ENCODE data around the gene ZFHX2.

DNA sequence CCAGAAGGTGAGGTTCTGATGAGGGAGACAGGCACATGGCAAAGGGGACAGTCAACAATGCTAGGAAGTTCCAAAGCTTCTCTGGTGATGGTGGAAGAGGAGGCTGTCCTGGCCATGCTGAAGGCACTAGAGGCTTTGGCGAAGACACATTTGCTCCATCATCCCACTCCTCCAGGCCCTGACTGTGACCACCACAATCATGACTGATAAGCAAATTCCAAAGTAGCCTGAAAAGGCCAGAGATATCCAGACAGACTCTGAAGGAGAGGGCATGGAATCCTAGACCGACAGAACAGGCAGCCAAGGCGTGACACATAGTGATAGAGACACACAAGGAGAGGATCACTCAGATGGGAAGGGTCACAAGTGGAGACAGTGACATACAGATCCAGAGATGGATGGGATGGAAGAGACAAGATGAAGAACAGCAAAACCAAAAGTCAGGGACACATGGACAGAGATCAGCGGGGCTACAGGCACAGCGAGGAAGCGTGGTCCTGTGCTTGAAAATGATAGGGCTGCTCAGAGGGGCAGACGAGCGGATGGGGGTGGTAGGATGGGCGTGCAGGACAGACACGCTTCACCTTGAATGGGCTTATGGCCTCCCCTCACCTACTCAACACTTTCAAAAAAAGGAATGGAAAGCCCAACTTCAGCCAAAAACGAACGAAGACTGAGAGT lies 1.3 kb downstream of the ZFHX2 start:
- TF ChIP-seq, protein P1, sequence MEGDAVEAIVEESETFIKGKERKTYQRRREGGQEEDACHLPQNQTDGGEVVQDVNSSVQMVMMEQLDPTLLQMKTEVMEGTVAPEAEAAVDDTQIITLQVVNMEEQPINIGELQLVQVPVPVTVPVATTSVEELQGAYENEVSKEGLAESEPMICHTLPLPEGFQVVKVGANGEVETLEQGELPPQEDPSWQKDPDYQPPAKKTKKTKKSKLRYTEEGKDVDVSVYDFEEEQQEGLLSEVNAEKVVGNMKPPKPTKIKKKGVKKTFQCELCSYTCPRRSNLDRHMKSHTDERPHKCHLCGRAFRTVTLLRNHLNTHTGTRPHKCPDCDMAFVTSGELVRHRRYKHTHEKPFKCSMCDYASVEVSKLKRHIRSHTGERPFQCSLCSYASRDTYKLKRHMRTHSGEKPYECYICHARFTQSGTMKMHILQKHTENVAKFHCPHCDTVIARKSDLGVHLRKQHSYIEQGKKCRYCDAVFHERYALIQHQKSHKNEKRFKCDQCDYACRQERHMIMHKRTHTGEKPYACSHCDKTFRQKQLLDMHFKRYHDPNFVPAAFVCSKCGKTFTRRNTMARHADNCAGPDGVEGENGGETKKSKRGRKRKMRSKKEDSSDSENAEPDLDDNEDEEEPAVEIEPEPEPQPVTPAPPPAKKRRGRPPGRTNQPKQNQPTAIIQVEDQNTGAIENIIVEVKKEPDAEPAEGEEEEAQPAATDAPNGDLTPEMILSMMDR (IDR thresholded peaks at IDR 0.05; ENCODE audit: low read depth, low read length), result no peak
- no peak for TF ChIP-seq EZH2phosphoT487 (IDR thresholded peaks at IDR 0.05; ENCODE audit: low read depth)
